ENCODE data around the gene ASCC1.

Gene ASCC1

DNA sequence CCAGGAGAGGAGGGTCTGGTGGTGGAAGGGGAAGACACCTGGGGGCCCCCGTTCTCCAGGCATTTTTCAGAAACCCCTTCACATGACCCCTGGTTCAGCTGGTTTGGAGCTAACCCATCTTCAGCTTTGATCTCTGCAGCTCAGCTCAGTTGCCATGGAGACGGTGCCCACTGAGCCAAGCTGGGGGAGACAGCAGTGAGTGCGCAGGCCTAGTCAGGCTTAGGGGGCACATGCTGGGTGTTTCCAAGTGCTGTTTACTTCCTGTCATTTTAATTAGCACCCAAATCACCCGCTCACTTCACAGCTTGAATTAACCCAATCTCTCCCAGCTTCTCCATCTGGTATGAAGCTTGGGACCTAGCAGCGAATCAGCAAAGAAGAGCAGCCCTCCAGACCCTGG is 136.7 kb downstream of the ASCC1 start:
- no peak overlapping the region for H3K4me3 ChIP-seq (ENCODE audit: low read depth, low read length)
- DNase-seq (ENCODE audit: low read depth, low spot score) = no peak
- in situ Hi-C loops (cut with HindIII; ENCODE audit: low sequenced_read_pairs) = no loop called here
- no peak for TF ChIP-seq CTCF (IDR thresholded peaks at IDR 0.05; ENCODE audit: low read depth, low read length)

DNA sequence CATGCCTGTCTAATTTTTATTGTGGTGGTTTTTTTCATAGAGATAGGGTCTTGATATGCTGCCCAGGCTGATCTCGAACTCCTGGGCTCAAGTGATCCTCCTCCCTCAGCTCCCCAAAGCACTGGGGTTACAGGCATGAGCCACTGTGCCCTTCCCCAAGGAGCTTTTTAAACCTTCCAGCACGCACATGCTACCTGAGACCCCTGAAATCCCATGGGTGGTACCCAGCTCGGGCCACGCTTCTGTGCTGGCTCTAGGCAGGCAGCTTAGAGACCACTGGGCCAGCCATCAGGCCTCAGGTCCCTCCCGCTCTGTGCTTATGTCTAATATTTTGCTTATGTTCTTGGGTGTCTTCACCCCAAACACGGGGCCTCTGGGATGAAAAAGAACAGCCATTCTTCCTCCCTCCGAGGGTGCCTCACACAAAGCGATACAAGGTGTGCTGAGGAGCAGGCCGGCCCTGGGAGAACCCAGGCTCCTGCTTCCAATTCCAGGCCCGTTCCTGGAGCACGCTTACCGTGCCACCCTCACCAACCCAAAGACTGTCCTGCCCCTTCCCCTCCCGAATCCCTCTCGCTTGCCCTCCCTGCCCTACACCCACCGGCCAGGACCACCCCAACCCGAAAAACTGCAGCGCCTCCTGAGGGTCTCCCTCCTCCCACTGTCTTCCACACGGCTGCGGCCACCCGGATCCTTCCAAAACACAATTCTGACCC is 138.6 kb downstream of the ASCC1 start:
- no peak for DNase-seq (ENCODE audit: low read depth, low spot score)
- TF ChIP-seq CTCF (IDR thresholded peaks at IDR 0.05; ENCODE audit: low read depth, low read length) = no peak
- no peak overlapping the region for H3K4me3 ChIP-seq (ENCODE audit: low read depth, low read length)
- in situ Hi-C loops (cut with HindIII; ENCODE audit: low sequenced_read_pairs) = no loop called here

DNA sequence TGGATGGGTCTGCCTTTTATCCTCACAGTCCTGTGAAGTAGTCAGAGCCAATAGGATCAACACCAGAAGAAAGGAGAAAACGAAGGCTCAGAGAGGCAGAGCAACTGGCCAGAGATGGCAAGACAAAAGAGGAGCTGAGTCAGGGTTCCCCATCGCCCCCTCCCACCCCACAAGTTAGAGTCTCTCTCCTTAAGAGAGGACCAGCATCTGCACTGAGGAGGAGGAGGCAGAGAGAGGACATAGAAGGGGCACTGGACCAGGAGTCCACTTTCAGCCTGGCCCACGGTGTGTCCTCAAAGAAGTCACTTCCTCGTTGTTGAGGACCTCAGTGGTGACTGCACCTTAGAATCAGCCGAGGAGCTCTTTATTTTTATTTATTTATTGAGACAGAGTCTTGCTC is 139.3 kb downstream of the ASCC1 start:
- TF ChIP-seq CTCF (IDR thresholded peaks at IDR 0.05; ENCODE audit: low read depth, low read length) = no peak
- H3K4me3 ChIP-seq (ENCODE audit: low read depth, low read length) = no peak overlapping the region
- DNase-seq (ENCODE audit: low read depth, low spot score) = no peak
- in situ Hi-C loops (cut with HindIII; ENCODE audit: low sequenced_read_pairs) = no loop called here

DNA sequence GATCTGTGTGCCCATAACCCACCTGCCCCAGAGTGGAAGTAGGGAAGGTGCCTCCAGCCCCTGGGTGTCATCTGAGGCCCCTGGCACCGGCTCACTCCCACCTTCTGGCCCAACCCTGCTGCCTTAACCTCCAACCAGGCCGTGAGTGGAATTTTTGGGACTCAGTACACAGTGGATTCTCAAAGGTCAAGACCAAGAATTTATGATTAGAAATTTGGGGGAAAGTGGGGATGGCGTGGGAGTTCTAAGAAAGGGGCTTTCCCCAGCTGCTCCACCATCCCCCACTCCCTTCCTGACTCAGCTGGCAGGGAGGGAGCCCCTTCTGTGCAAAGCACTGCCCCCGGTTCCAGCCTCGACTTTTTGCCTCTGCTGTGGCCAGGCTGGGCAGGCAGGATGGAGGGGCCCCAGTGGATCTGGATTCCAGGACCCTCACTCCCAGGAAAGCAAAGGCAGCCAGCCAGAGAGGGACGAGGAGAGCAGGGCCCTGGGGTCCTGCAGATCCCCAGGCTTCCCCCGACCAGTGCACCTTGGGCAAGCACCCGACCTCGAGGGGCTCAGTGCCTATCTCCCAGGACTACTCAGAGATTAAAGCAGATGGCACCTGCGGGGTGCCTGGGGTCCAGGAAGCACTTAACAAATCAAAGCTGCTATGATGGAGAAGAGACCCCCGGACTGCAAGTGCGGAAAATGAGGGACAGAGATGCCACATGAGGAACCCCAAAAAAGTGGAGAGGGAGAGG is 140.5 kb downstream of the ASCC1 start:
- no peak for TF ChIP-seq CTCF (IDR thresholded peaks at IDR 0.05; ENCODE audit: low read depth, low read length)
- DNase-seq (ENCODE audit: low read depth, low spot score) = no peak
- H3K4me3 ChIP-seq (ENCODE audit: low read depth, low read length) = no peak overlapping the region
- in situ Hi-C loops (cut with HindIII; ENCODE audit: low sequenced_read_pairs) = no loop called here

GRCh38 chr10:72074574-72075375 is 141.3 kb downstream of the ASCC1 start:
- in situ Hi-C loops (cut with HindIII; ENCODE audit: low sequenced_read_pairs) = no loop called here
- DNase-seq (ENCODE audit: low read depth, low spot score) = no peak
- no peak overlapping the region for H3K4me3 ChIP-seq (ENCODE audit: low read depth, low read length)
- TF ChIP-seq CTCF (IDR thresholded peaks at IDR 0.05; ENCODE audit: low read depth, low read length) = no peak

DNA sequence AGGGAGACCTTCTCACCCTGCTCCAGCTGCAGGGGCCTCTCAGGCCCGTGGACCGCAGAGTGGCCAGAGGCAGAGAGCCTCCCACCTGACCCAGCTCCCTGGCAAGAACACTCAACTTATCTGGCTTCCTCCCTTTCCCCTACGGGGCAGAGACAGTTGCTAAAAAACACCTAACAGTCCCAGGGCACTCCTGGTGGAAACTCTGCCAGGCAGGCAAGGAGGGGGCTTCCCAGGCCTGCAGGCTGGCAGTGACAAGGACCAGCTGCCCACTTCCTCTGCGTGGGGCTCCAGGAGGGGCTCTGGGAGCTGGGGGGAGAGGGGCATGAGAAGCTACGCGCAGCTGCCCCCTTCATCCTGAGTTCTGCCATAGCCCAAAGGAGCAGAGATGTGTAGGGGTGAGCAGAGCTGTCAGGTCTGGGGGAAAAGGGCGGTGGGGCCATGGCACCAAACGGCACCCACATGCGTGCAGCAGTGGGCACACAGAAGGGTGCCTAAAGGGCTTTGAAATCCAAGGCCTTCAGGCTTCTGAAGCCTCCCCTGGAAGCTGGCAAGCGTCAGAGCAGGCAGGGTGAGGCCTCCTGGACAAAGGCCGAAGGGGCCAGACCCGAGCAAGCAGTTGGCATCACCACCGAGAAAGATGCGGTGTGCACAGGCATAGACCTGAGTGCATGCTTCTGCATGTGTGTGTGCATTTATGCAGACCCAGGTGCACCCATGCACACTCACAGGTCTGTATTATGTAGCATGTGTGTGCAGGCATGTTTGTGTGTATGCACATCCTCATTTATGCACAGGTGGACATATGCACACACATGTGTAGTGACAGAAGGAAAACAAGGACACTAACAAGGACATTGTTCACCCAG is 142.1 kb downstream of the ASCC1 start:
- no peak overlapping the region for H3K4me3 ChIP-seq (ENCODE audit: low read depth, low read length)
- in situ Hi-C loops (cut with HindIII; ENCODE audit: low sequenced_read_pairs) = no loop called here
- DNase-seq (ENCODE audit: low read depth, low spot score) = no peak
- TF ChIP-seq CTCF (IDR thresholded peaks at IDR 0.05; ENCODE audit: low read depth, low read length) = no peak

Data from astrocyte of the spinal cord (primary cell).